Measurements from ENCODE around the gene MPG.

The MPG gene

DNA sequence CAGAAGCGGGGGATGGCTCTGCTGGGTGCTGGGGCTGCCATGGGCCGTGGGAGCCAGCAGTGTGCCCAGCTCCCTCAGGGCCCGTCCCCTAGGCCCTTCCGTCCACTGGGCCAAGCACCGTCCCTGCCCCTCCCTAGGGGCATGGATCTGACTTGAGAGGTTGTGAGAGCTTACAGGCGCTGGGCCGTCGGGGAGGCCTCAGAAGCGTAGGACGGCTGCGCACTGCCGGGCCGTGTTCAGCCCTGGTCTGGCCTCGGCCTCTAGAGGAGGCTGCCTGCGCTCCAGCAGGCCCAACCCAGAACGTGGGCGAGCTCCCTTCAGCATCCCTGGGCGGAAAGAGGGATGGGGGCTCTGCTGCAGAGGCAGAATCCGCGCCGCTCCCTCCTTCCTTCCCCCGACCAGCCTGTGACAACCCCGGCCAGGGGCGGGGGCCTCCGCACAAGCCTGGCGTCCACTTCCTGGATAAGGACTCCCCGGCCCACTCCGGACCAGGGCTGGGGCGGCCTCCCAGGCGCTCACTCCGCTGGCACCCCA, 685 bp upstream of the MPG start:
- Histone ChIP-seq H3K4me1 (peaks cover 13 to 78% (median 69%) of the 10 kb centered on the region in 4 donors), H3K27ac (peak overlapping the region; percentile 98 to 100), H3K27me3 (no peaks in the 10 kb centered on the region), H3K4me3 (peak overlapping the region; percentile 72 to 81), H3K9me3 (no peaks in the 10 kb centered on the region), H3K36me3 (peaks cover 11 to 22% (median 14%) of the 10 kb centered on the region in 3 donors)
- intact Hi-C loops (cut with DNase I; ENCODE audit: low total_unique reads) = no loop called here
- DNase-seq = peak in 1 of 2 donors; percentile 84
- TF ChIP-seq, protein P1, sequence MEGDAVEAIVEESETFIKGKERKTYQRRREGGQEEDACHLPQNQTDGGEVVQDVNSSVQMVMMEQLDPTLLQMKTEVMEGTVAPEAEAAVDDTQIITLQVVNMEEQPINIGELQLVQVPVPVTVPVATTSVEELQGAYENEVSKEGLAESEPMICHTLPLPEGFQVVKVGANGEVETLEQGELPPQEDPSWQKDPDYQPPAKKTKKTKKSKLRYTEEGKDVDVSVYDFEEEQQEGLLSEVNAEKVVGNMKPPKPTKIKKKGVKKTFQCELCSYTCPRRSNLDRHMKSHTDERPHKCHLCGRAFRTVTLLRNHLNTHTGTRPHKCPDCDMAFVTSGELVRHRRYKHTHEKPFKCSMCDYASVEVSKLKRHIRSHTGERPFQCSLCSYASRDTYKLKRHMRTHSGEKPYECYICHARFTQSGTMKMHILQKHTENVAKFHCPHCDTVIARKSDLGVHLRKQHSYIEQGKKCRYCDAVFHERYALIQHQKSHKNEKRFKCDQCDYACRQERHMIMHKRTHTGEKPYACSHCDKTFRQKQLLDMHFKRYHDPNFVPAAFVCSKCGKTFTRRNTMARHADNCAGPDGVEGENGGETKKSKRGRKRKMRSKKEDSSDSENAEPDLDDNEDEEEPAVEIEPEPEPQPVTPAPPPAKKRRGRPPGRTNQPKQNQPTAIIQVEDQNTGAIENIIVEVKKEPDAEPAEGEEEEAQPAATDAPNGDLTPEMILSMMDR (IDR thresholded peaks at IDR 0.05) = no peak

DNA sequence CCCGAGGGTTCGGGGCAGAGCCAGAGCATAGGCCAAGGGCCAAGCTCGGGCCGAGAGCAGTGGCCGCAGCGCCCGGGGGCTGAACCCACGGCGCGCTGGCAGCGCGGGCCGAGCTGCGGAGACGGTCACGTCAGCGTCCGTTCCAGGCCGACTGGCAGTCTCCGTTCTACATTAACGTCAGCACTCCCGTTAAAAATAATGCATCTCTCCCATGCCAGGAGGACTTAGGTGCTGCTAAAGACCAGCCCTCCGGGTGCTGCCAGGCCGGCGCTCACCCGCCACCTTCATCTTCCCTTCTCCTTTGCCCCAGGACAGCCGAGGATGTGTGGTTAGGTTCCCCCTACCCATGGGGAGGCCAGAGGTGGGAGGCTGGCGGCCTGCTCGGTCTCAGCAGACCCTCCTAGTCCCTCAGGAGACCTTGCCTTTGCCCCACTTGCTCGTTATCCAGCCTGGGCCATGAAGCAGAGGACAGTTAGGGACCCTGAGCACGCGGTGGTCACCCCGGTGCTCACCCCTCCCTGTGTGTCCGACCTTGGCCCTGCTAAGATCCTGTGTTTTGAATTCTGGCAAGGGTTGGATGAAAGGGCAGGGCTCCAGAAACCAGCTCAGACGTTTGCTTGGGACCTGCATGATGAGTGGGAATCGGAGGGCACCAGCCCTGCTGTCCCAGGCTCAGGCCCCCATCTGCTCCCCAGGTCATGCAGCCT, 572 bp downstream of the MPG start:
- DNase-seq = peak in 1 of 2 donors; percentile 87

DNA sequence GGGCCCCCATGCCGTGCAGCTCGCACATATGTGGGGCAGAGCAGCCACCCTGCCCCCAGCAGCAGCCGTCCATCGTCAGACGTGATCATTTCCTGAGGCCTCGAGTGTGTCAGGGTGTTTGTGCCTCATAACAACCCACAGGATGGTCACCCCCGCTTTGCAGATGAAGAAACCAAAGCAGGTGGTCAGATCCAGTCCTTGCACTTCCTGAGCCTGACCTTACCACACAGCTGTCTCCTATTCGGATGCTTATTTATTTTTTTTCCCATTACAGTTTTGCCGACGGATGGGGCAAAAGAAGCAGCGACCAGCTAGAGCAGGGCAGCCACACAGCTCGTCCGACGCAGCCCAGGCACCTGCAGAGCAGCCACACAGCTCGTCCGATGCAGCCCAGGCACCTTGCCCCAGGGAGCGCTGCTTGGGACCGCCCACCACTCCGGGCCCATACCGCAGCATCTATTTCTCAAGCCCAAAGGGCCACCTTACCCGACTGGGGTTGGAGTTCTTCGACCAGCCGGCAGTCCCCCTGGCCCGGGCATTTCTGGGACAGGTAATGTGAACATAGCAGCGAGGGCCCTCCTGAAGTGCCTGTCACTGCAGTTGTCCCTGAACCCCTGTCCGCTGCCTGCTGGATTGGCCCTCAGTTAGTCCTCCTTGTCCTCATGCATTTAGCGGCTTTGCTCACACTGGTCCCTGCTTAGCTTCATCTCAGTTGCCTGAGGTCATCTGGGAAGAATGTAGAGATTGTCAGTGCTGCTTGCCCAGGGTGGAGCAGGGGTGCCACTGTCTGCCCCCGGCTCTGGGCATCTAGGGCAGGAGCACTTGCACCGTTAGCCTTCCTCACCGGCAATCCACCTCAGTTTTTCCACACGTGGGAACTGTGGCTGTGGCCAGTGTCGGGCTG, 1.4 kb downstream of the MPG start:
- Histone ChIP-seq H3K4me1 (peaks cover 17 to 79% (median 69%) of the 10 kb centered on the region in 4 donors), H3K27ac (peak overlapping the region; percentile 98 to 100)
- TF ChIP-seq, protein P1 (IDR thresholded peaks at IDR 0.05) = no peak

More for the DNA sequence above, 572 bp downstream of the MPG start:
- no peaks in the 10 kb centered on the region for H3K27me3 ChIP-seq
- peaks cover 11 to 35% (median 20%) of the 10 kb centered on the region in 3 donors for H3K36me3 ChIP-seq
- TF ChIP-seq, protein P1 (IDR thresholded peaks at IDR 0.05) = no peak
- peaks cover 13 to 79% (median 68%) of the 10 kb centered on the region in 4 donors for H3K4me1 ChIP-seq
- H3K4me3 ChIP-seq = peak overlapping the region; percentile 72 to 81
- intact Hi-C loops (cut with DNase I; ENCODE audit: low total_unique reads) = no loop called here
- H3K9me3 ChIP-seq = no peaks in the 10 kb centered on the region
- peak overlapping the region; percentile 98 to 100 for H3K27ac ChIP-seq

DNA sequence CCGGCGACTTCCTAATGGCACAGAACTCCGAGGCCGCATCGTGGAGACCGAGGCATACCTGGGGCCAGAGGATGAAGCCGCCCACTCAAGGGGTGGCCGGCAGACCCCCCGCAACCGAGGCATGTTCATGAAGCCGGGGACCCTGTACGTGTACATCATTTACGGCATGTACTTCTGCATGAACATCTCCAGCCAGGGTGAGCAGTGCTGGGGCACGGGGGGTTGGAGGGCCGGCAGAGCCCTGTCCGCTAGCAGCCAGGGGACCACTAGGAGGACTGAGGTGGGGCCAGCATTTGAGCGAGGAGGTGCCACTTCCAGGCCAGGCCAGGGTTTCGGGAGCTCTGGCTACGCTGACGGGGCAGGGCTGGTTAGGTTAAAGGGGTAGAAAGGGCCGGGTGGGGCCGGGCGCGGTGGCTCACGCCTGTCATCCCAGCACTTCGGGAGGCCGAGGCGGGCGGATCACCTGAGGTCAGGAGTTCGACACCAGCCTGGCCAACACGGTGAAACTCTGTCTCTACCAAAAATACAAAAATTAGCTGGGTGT, 5.1 kb downstream of the MPG start:
- intact Hi-C loops (cut with DNase I; ENCODE audit: low total_unique reads) = no loop called here
- no peak for DNase-seq
- Histone ChIP-seq H3K4me3 (no peak overlapping the region), H3K4me1 (peaks cover 10 to 72% (median 59%) of the 10 kb centered on the region in 4 donors), H3K27me3 (no peaks in the 10 kb centered on the region), H3K27ac (peak overlapping the region; percentile 70 to 100), H3K36me3 (peaks cover 37 to 77% (median 53%) of the 10 kb centered on the region in 3 donors), H3K9me3 (no peaks in the 10 kb centered on the region)
- TF ChIP-seq, protein P1 (IDR thresholded peaks at IDR 0.05) = no peak

More for the DNA sequence above, 1.4 kb downstream of the MPG start:
- intact Hi-C loops (cut with DNase I; ENCODE audit: low total_unique reads) = no loop called here
- H3K4me3 ChIP-seq = peak overlapping the region; percentile 72 to 81
- H3K36me3 ChIP-seq = peaks cover 11 to 43% (median 20%) of the 10 kb centered on the region in 3 donors
- no peak for DNase-seq
- no peaks in the 10 kb centered on the region for H3K27me3 ChIP-seq
- H3K9me3 ChIP-seq = no peaks in the 10 kb centered on the region

All from tibial artery (tissue), 4 donors.